NT2/D1 (cell line): ENCODE measurements around the gene KIAA0319L.
A peak's percentile ranks its signal among the peaks of the same experiment; 100 is the strongest.

Experiments
- SUZ12 ChIP-seq: IDR thresholded peaks from 2 replicates; pipeline ENCODE4 v1.6.1; 2011; ENCODE audit not compliant: insufficient read length, insufficient read depth; ENCODE audit errors: extremely low read depth
- YY1 ChIP-seq: IDR thresholded peaks from 2 replicates; pipeline ENCODE4 v1.6.1; 2011; ENCODE audit not compliant: insufficient read length, insufficient read depth
- ZNF274 ChIP-seq: IDR thresholded peaks from 2 replicates; pipeline ENCODE4 v1.6.1; 2011; ENCODE audit warnings: mild to moderate bottlenecking, low read depth, low read length

DNA sequence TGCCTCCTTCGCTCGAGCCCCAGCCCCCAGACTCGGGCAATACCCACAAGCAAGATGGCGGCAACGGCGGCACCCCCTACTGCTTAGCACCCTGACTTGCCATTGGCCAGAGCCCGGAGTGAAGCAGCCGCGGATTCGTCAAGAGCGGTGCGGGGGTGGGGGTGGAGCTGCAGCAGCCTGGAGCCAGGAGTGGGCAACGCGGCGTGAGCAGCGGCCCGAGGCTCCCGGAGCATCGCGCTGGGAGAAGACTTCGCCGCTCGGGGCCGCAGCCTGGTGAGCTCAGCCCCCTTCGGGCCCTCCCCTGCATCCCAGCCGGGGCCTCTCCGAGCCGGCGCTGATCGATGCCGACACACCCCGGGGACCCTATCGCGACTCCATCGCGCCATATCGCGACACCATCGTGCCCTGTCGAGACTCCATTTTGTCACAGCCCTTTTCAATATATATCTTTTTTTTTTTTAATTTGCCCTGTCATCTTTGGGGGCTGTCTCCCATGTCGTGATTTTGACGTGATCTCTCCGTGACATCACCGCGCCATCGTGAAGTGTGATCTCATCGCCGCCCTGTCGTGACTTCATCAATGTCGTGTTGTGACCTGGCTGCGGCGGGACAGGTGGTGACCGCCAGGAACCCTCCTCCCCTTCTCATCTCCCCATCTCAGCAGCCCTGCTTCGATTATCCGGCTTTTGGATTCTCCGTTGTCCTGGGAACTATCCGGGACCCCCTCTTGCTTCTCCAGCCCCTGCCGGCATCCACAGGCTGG lies 589 bp upstream of the KIAA0319L start, which contains the start of gene NCDN:
- TF ChIP-seq YY1 (peak; percentile 98), ZNF274 (no peak), SUZ12 (no peak)
